Trophoblast cell (in vitro differentiated cells and primary cell): Measurements from ENCODE around the gene PLA2G2A.

Source experiments
- DNase-seq, 2 donors: peaks; one replicate each; pipeline ENCODE4 v3.0.0-alpha.2; 2016
- H2AFZ ChIP-seq: 2 replicates; pipeline ENCODE4 v1.6.1; 2013; ENCODE audit warnings: low read length, moderate library complexity, mild to moderate bottlenecking; ENCODE audit not compliant: insufficient read depth, poor library complexity
- H2AK5ac ChIP-seq: 2 replicates; pipeline ENCODE4 v1.6.1; 2013; ENCODE audit warnings: mild to moderate bottlenecking, low read length
- H2BK120ac ChIP-seq: 2 replicates; pipeline ENCODE4 v1.6.1; 2013; ENCODE audit warnings: low read length, mild to moderate bottlenecking, moderate library complexity; ENCODE audit not compliant: insufficient read depth, poor library complexity
- H2BK12ac ChIP-seq: 2 replicates; pipeline ENCODE4 v1.6.1; 2013; ENCODE audit warnings: mild to moderate bottlenecking, low read length, moderate library complexity
- H2BK5ac ChIP-seq: 2 replicates; pipeline ENCODE4 v1.6.1; 2013; ENCODE audit warnings: low read length, low read depth, moderate library complexity, mild to moderate bottlenecking; ENCODE audit not compliant: poor library complexity
- H3K14ac ChIP-seq: 2 replicates; pipeline ENCODE4 v1.6.1; 2013; ENCODE audit warnings: mild to moderate bottlenecking, low read length
- H3K18ac ChIP-seq: 2 replicates; pipeline ENCODE4 v1.6.1; 2013; ENCODE audit warnings: mild to moderate bottlenecking, low read length
- H3K23ac ChIP-seq: 2 replicates; pipeline ENCODE4 v1.6.1; 2013; ENCODE audit warnings: low read length
- H3K27ac ChIP-seq: 2 replicates; pipeline ENCODE4 v1.5.1; 2013; ENCODE audit warnings: low read depth, mild to moderate bottlenecking, inconsistent platforms, low read length, moderate library complexity
- H3K27me3 ChIP-seq: 2 replicates; pipeline ENCODE4 v1.6.1; 2013; ENCODE audit warnings: inconsistent platforms, mild to moderate bottlenecking, low read length, moderate library complexity; ENCODE audit not compliant: insufficient read depth
- H3K36me3 ChIP-seq, 2 experiments: 1 replicate in 1 of 2; 2 replicates in 1 of 2; pipeline ENCODE4 v1.6.1; 2013; ENCODE audit warnings: low read length in 2 of 2, mild to moderate bottlenecking in 2 of 2, moderate library complexity in 1 of 2; ENCODE audit not compliant: insufficient read depth in 2 of 2, control insufficient read depth in 1 of 2
- H3K4ac ChIP-seq: 2 replicates; pipeline ENCODE4 v1.6.1; 2013; ENCODE audit warnings: low read depth, mild to moderate bottlenecking, low read length, moderate library complexity
- H3K4me1 ChIP-seq, 2 experiments: 1 replicate in 1 of 2; 2 replicates in 1 of 2; pipeline ENCODE4 v1.6.1; 2013; ENCODE audit warnings: low read length in 2 of 2, mild to moderate bottlenecking in 2 of 2, moderate library complexity in 1 of 2; ENCODE audit not compliant: insufficient read depth in 2 of 2, control insufficient read depth in 1 of 2
- H3K4me2 ChIP-seq: 2 replicates; pipeline ENCODE4 v1.6.1; 2013; ENCODE audit warnings: inconsistent platforms, mild to moderate bottlenecking, low read length, moderate library complexity
- H3K4me3 ChIP-seq: 2 replicates; pipeline ENCODE4 v1.5.1; 2013; ENCODE audit warnings: mild to moderate bottlenecking, low read depth, low read length, inconsistent platforms
- H3K79me1 ChIP-seq: one replicate; pipeline ENCODE4 v1.6.1; 2013; ENCODE audit warnings: low read length
- H3K79me2 ChIP-seq: 2 replicates; pipeline ENCODE4 v1.6.1; 2013; ENCODE audit warnings: low read length, mild to moderate bottlenecking; ENCODE audit not compliant: control insufficient read depth, insufficient read depth, poor library complexity
- H3K9ac ChIP-seq: 2 replicates; pipeline ENCODE4 v1.6.1; 2013; ENCODE audit warnings: mild to moderate bottlenecking, low read length
- H3K9me3 ChIP-seq: 2 replicates; pipeline ENCODE4 v1.6.1; 2013; ENCODE audit warnings: low read depth, mild to moderate bottlenecking, control low read depth, inconsistent platforms, low read length; ENCODE audit not compliant: insufficient read depth
- H4K12ac ChIP-seq: 2 replicates; pipeline ENCODE4 v1.6.1; 2013; ENCODE audit warnings: low read depth, mild to moderate bottlenecking, low read length, moderate library complexity
- H4K8ac ChIP-seq: 2 replicates; pipeline ENCODE4 v1.6.1; 2013; ENCODE audit warnings: low read depth, mild to moderate bottlenecking, low read length, moderate library complexity
- H4K91ac ChIP-seq: one replicate; pipeline ENCODE4 v1.6.1; 2013; ENCODE audit warnings: low read depth, mild to moderate bottlenecking, low read length, moderate library complexity
- WGBS: extraction: QIAGEN DNeasy Blood & Tissue Kit; methylation state at CpG from one replicate; pipeline ENCODE4 v1.1.7; 2013; ENCODE audit warnings: missing lambda C conversion rate; ENCODE audit not compliant: insufficient read length, insufficient coverage; ENCODE audit errors: extremely low coverage; 5-methylcytosine and 5-hydroxymethylcytosine counted together

PLA2G2A gene

DNA sequence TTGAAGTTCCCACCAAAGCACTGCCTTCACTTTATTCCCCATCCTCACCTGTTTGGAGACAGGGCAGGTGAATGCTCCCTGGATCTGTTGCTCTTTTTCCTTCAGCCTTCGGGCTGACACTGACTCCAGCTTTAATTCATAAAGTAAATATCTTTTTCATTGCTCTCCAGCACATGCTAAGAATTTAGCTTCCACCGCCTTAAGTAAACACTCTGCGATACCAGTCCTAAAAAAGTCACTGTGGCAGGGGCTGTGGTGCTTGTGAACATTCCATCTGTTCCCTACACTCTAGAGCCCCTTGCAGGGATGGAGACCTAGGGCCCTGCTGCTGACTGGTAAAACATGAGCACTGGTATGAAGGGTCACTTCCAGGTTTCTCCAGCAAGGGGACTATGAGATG is 896 bp upstream of the PLA2G2A start:
- H3K23ac ChIP-seq: no peak overlapping the region
- H2AFZ ChIP-seq: no peak overlapping the region
- H3K27ac ChIP-seq: no peak overlapping the region
- H3K4me3 ChIP-seq: no peak overlapping the region
- H3K4me1 ChIP-seq: peaks cover 5 to 8% of the 10 kb centered on the region in 2 experiments
- H4K91ac ChIP-seq: no peak overlapping the region
- no peak overlapping the region for H4K12ac ChIP-seq
- no peak overlapping the region for H2BK120ac ChIP-seq
- H3K14ac ChIP-seq: no peak overlapping the region
- no peak overlapping the region for H2AK5ac ChIP-seq
- H3K79me2 ChIP-seq: no peaks in the 10 kb centered on the region
- H3K4ac ChIP-seq: no peak overlapping the region
- no peaks in the 10 kb centered on the region for H3K79me1 ChIP-seq
- H4K8ac ChIP-seq: no peak overlapping the region
- no peak overlapping the region for H2BK5ac ChIP-seq
- no peak overlapping the region for H3K9ac ChIP-seq
- no peaks in the 10 kb centered on the region for H3K9me3 ChIP-seq
- no peak for DNase-seq
- no peak overlapping the region for H2BK12ac ChIP-seq
- no peaks in the 10 kb centered on the region for H3K27me3 ChIP-seq
- H3K36me3 ChIP-seq: no peaks in the 10 kb centered on the region
- no CpG with 5 or more reads among the region's 3 CpGs for WGBS
- no peak overlapping the region for H3K4me2 ChIP-seq
- no peak overlapping the region for H3K18ac ChIP-seq

GRCh38 chr1:19978143-19978542 is 1.3 kb downstream of the PLA2G2A start:
- H3K79me1 ChIP-seq: no peaks in the 10 kb centered on the region
- no peak for DNase-seq
- no peak overlapping the region for H4K12ac ChIP-seq
- no peaks in the 10 kb centered on the region for H3K27me3 ChIP-seq
- H2BK5ac ChIP-seq: no peak overlapping the region
- H4K8ac ChIP-seq: no peak overlapping the region
- no peak overlapping the region for H2BK120ac ChIP-seq
- H3K9me3 ChIP-seq: no peaks in the 10 kb centered on the region
- no peak overlapping the region for H3K9ac ChIP-seq
- no peak overlapping the region for H2AK5ac ChIP-seq
- H3K79me2 ChIP-seq: no peaks in the 10 kb centered on the region
- H3K36me3 ChIP-seq: no peaks in the 10 kb centered on the region
- H4K91ac ChIP-seq: no peak overlapping the region
- H3K18ac ChIP-seq: no peak overlapping the region
- no peak overlapping the region for H2AFZ ChIP-seq
- no peak overlapping the region for H3K23ac ChIP-seq
- WGBS: no CpG with 5 or more reads among the region's 9 CpGs
- no peak overlapping the region for H3K14ac ChIP-seq
- no peak overlapping the region for H3K4me2 ChIP-seq
- H2BK12ac ChIP-seq: no peak overlapping the region
- peaks cover 5 to 8% of the 10 kb centered on the region in 2 experiments for H3K4me1 ChIP-seq
- no peak overlapping the region for H3K27ac ChIP-seq
- H3K4ac ChIP-seq: no peak overlapping the region
- no peak overlapping the region for H3K4me3 ChIP-seq

DNA sequence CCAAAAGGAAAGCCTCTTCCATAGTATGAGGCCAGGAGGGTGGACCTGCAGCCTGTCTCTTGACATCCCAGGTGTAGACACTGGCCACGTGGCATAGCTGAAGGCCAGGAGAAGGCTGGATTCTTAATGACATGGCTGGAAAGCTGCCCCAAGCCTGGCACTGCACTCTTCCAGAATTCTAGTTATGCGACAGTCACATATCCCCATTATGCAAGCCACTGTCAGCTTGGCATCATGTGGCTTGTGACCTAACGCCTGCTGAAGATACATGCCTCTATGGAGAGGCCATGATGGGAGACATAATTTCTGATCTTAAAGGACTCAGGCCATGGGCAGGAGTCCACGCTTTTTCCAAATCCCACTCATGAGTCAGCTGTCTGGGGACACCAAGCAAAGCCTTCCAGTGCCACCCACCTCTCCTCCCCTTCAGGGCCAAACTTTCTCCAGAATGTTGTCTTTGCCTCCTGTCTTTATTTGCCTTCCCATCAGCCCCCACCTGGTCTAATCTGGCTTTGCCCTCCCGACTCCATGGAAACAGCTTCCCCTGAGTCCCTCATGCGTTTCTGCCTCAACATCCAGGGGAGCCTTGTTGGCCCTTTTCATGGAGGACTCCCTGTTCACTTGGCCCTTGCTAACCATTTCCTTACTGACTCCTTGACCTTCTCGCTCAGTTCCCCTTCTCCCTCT is 3.0 kb downstream of the PLA2G2A start:
- DNase-seq: no peak
- Histone ChIP-seq H2BK12ac (no peak overlapping the region), H3K27me3 (no peaks in the 10 kb centered on the region)

DNA sequence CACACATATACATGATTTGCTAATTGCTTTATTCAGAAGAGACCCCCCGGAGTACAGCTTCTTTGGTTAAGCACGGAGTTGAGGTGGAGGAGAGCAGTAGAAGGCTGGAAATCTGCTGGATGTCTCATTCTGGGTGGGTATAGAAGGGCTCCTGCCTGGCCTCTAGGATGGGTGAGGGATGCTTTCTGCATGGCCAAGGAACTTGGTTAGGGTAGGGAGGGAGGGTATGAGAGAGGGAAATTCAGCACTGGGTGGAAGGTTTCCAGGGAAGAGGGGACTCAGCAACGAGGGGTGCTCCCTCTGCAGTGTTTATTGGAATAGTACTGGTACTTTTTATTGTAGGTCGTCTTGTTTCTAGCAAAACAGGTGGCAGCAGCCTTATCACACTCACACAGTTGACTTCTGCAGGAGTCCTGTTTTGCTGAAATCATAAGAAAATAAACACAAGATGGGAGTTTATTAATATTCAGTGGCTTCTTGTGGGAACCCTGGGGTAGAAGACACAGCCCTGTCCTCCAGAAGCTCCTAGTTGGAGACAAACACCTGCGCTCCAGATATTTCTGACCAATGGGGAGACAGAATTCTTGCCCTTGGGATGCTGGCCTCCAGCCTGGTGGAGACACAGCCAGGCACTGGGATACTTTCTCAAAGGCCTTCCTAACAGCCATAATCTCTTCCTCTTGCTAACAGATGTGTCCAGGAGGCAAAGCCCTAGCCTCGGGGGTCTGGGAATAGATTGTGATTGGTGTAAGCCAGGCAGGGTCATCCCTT is 3.8 kb downstream of the PLA2G2A start:
- Histone ChIP-seq H2BK5ac (no peak overlapping the region), H3K27ac (no peak overlapping the region), H3K36me3 (no peaks in the 10 kb centered on the region), H2BK120ac (no peak overlapping the region), H3K4ac (no peak overlapping the region), H3K18ac (no peak overlapping the region), H3K9me3 (no peaks in the 10 kb centered on the region), H2AK5ac (no peak overlapping the region), H3K27me3 (no peaks in the 10 kb centered on the region), H4K8ac (no peak overlapping the region), H3K79me2 (no peaks in the 10 kb centered on the region), H3K9ac (no peak overlapping the region), H2BK12ac (no peak overlapping the region), H3K23ac (no peak overlapping the region), H3K4me2 (no peak overlapping the region), H2AFZ (no peak overlapping the region), H3K4me3 (no peak overlapping the region), H3K79me1 (no peaks in the 10 kb centered on the region), H4K12ac (no peak overlapping the region), H3K14ac (no peak overlapping the region), H4K91ac (no peak overlapping the region), H3K4me1 (no peaks in the 10 kb centered on the region)
- no CpG with 5 or more reads among the region's 6 CpGs for WGBS
- DNase-seq: no peak

More for the DNA sequence above, 3.0 kb downstream of the PLA2G2A start:
- Histone ChIP-seq H3K18ac (no peak overlapping the region), H3K36me3 (no peaks in the 10 kb centered on the region), H2BK120ac (no peak overlapping the region), H3K79me2 (no peaks in the 10 kb centered on the region), H3K4me3 (no peak overlapping the region), H3K79me1 (no peaks in the 10 kb centered on the region), H2AFZ (no peak overlapping the region), H2AK5ac (no peak overlapping the region), H3K9ac (no peak overlapping the region), H4K91ac (no peak overlapping the region), H3K9me3 (no peaks in the 10 kb centered on the region), H3K14ac (no peak overlapping the region), H3K4me1 (peaks cover 2 to 4% of the 10 kb centered on the region in 2 experiments), H3K27ac (no peak overlapping the region), H3K4me2 (no peak overlapping the region), H3K23ac (no peak overlapping the region), H2BK5ac (no peak overlapping the region), H4K8ac (no peak overlapping the region), H3K4ac (no peak overlapping the region), H4K12ac (no peak overlapping the region)
- WGBS: no CpG with 5 or more reads among the region's 7 CpGs
